ENCODE measurements around the gene SLC6A18.
A peak's percentile ranks its signal among the peaks of the same experiment; 100 is the strongest.
"Not testable (repeated sequence)": the region's sequence is repeated elsewhere in the genome, so short reads cannot be mapped to it uniquely, and the experiment has no call there.

SLC6A18 gene

DNA sequence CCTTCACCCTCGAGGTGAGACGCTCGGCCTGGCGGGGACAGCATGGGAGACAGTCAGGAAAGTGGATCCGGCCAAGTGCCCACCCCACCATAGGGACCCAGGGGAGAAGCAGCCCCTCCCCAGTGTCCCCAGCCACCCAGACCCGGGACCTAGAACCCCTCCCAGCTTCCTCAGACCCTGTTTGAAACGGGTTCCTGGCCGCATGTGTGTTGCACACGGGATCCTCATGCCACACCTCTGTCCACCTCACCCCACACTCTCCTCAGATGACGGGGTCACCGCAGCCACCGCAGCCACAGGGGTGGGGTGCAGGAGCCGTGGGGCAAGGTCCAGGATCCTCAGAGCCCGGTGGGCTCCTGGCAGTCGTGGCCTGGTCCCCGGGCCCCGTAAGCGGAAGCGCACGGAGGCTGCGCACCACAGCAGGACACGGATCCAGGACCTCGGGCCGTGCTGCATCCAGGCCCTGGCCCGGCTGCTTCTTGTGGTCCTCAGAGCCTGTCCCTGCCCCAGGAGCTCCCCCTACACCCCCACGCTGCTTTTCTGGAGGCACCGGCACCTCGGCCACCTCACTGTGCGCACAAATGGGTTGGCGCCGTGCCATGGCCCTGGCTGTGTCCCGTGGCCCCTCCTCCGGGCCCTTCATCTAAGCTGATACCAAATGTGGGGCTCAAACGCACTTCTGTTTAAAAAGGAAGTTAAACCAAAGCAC lies 54.4 kb downstream of the SLC6A18 start:
- DNase-seq = no peak

DNA sequence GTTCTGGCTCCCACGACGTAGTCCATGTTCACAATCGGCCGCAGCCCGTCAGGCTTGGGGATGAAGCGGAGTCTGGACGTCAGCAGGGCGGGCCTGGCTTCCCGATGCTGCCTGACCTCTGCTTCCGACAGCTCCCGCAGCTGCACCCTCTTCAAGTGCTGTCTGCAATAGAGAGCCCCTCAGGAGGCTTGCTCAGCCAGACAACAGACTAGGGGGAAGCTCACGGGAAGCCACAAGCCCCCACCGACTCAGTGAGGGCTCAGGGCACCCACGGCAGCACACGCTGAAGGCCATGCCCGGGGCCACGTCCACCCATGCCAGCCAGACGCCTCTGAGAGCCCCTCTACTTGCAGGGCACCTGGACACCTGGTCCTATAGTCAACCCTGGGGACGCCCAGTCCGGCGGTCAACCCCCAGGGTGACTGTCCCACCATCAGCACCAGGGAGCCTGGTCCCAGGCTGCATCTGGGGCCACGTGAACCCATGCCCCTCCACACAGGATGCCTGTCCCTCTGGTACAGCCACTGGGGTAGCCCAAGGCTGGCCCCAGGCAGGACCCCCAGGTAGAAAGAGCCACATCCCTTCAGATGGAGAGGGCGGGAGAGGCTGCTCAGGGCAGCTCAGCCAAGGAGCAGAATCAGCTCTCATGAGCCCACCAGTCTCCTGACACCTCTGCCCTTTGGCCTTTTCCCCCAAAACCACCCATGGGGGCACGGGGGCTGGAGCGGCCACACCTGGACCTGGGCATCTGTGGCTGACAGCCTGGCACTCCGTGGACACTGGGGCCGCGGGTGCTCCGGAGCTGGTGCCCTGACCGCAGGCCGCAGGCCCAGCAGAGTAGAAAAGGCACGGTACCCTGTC lies 55.2 kb downstream of the SLC6A18 start:
- DNase-seq = no peak

DNA sequence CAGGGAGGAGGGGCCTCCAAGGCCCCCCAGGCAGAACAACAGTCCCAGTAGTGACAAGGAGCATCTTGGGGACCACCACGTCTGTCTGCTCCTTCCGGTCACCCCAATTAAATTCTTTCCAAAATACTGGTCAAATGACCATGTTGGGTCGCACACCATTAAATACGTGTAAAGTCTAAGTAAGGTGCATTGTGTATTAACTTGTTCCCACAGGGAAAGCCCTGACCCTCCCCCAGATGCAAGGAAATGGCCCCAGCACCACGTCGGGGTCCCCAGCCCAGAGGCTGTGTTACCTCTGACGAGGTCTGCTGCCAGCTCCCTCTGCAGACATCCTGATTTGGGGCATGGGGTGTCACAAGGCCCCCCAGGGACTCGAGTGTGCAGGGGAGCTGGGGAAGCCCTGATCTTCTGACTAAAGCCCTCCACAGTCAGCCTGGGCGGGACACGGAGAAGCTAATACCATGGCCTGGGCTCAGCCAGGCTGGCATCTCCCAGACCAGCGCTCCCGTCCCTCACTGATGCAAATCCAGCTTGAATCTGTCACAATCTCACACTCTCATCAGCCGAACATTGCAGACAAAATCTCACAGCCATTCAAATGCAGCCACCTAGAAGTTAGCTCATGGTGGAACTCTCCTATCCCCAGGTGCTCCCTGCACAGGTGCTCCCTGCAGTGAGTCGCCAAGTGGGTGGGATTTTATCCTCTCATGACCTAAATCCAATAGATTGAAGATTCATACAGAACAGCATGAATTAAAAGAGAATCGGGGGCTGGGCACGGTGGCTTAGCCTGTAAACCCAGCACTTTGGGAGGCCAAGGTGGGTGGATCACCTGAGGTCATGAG lies 56.1 kb downstream of the SLC6A18 start:
- no peak for DNase-seq

DNA sequence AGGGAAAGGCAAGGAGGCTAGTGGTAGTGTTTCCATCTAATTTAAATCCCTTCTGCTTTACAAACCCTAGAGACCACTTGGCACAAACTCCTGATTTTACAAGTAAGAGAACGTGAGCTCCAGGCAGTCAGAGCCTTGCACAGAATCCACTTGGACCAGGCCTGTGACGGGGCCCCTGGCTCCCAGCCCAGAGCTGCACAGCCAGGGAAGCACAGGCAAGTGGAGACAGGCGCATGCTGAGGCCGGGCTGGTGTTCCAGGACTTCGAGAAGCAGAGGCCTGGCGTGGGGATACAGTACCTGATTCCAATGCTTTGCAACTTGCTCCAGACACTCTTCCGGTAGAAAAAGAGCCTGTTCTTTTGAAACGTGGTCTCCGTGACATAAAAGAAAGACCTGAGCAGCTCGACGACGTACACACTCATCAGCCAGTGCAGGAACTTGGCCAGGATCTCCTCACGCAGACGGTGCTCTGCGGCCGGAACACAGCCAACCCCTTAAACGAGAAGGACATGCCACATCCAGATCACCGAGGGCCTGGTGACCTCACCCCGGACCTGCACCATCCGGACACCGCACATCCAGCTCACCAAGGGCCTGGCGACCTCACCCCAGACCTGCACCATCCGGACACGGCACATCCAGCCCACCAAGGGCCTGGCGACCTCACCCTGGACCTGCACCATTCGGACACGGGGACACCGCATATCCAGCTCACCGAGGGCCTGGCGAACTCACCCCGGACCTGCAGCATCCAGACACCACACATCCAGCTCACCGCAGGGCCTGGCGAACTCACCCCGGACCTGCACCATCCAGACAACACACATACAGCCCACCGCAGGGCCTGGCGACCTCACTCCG lies 57.2 kb downstream of the SLC6A18 start:
- DNase-seq = no peak

DNA sequence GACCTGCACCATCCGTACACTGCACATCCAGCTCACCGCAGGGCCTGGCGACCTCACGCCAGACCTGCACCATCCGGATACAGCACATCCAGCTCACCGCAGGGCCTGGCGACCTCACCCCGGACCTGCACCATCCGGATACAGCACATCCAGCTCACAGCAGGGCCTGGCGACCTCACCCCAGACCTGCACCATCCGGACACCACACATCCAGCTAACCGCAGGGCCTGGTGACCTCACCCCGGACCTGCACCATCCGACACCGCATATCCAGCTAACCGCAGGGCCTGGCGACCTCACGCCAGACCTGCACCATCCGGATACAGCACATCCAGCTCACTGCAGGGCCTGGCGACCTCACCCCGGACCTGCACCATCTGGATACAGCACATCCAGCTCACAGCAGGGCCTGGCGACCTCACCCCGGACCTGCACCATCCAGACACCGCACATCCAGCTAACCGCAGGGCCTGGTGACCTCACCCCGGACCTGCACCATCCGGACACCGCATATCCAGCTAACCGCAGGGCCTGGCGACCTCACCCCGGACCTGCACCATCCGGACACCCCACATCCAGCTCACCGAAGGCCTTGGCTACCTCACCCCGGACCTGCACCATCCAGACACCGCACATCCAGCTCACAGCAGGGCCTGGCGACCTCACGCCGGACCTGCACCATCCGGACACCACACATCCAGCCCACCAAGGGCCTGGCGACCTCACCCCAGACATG lies 58.0 kb downstream of the SLC6A18 start:
- DNase-seq = not testable (repeated sequence)

DNA sequence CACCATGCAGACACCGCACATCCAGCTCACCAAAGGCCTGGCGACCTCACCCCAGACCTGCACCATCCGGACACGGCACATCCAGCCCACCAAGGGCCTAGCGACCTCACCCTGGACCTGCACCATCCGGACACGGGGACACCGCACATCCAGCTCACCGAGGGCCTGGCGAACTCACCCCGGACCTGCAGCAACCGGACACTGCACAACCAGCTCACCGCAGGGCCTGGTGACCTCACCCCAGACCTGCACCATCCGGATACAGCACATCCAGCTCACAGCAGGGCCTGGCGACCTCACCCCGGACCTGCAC lies 58.5 kb downstream of the SLC6A18 start:
- not testable (repeated sequence) for DNase-seq

DNA sequence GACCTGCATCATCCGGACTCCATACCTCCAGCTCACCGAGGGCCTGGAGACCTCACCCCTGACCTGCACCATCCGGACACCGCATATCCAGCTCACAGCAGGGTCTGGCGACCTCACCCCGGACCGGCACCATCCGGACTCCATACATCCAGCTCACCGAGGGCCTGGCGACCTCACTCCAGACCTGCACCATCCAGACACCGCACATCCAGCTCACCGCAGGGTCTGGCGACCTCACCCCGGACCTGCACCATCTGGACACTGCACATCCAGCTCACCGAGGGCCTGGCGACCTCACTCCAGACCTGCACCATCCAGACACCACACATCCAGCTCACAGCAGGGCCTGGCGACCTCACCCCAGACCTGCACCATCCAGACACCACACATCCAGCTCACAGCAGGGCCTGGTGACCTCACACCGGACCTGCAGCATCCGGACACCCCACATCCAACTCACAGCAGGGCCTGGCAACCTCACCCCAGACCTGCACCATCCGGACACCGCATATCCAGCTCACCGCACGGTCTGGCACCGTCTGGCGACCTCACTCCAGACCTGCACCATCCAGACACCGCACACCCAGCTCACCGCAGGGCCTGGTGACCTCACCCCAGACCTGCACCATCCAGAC lies 59.3 kb downstream of the SLC6A18 start:
- DNase-seq = not testable (repeated sequence)

DNA sequence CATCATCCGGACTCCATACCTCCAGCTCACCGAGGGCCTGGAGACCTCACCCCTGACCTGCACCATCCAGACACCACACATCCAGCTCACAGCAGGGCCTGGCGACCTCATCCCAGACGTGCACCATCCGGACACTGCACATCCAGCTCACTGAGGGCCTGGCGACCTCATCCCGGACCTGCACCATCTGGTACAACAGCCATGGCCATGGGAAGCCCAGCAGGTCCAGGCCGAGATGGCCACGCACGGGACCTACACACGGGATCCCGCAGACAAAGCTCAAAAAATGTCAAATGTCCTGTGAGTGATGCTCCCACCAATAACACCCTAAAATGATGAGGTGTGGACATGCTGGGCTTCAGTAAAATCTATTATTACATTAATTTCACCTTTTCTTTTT lies 60.0 kb downstream of the SLC6A18 start:
- DNase-seq = no peak

DNA sequence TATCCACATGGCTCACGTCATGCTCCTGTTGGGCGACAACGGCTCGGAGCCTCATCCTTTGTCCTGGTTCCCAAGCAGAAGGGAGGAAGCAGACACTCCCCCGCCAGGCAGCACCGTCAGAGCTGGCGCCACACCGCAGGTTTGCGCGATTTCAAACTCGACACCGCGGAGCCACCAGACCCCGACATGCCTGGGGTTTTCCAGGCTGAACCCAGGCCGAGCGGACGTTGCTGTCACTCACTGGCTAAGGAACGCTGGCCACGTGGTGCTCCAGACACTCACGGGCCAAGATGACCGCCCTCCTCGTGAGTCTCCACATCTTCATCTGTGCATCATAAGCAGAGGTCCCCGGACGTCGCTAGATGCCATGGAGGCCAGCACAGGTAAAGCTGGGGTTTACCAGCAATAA lies 60.7 kb downstream of the SLC6A18 start:
- DNase-seq = no peak

DNA sequence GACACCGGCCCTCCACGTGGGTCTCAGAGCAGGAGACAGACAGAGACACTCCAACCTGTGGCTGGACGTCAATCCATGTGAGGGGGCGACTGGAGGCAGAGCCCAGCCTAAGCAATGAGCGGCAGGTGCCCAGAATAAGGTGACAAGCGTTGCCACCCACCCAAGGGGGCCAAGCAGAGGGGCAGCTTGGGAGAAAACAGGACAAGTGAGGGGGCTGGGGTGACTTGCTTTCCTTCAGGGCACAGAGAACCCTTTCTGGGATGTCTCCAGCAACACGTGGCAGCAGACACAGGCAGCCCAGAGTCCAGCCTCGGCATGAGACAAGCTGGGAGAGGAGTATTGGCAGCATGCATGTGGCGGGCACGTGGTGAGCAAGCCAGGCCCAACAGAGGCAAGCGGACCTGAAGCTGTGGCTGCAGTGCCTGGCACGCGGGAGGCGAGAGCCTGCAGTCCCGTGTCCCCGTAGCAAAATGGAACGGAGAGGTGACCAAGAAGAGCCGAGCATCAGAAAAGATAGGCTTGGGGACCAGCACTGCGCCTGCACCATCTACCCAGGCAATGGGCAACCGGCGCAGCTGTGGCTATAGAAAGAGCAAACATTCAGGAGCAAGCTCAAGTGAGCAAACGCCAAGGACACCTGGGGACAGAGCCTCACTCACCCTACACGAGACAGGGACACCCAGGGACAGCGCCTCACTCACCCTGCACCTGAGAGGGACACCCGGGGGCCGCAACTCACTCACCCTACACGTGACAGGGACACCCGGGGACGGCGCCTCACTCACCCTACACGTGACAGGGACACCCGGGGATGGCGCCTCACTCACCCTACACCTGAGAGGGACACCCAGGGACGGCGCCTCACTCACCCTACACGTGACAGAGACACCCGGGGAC lies 63.5 kb downstream of the SLC6A18 start:
- no peak for DNase-seq

DNA sequence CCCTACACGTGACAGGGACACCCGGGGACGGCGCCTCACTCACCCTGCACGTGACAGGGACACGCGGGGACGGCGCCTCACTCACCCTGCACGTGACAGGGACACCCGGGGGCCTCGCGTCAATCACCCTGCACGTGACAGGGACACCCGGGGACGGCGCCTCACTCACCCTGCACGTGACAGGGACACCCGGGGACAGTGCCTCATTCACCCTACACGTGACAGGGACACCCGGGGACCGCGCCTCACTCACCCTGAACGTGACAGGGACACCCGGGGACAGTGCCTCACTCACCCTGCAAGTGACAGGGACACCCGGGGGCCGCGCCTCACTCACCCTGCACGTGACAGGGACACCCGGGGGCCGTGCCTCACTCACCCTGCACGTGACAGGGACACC lies 64.4 kb downstream of the SLC6A18 start:
- not testable (repeated sequence) for DNase-seq

DNA sequence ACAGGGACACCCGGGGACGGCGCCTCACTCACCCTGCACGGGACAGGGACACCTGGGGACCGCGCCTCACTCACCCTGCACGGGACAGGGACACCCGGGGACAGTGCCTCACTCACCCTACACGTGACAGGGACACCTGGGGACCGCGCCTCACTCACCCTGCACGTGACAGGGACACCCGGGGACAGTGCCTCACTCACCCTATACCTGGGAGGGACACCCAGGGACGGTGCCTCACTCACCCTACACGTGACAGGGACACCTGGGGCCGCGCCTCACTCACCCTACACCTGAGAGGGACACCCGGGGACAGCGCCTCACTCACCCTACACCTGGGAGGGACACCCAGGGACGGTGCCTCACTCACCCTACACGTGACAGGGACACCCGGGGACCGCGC lies 65.8 kb downstream of the SLC6A18 start:
- DNase-seq = not testable (repeated sequence)

DNA sequence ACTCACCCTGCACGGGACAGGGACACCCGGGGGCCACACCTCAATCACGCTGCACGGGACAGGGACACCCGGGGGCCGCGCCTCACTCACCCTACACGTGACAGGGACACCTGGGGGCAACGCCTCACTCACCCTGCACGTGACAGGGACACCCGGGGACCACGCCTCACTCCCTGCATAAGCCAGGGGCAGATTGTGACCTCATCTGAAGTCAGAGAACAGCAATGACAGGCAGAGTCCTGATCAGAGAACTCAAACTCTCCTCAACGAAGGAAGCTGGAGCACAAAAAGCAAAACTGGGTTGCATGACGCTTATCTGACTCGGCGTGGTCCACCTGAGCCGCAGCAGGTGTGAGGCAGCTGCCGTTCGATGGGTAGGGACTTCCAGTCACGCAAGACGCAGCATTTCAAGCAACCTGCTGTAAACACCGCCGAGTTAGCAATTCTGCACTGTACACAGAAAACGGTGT lies 66.5 kb downstream of the SLC6A18 start:
- no peak for DNase-seq

DNA sequence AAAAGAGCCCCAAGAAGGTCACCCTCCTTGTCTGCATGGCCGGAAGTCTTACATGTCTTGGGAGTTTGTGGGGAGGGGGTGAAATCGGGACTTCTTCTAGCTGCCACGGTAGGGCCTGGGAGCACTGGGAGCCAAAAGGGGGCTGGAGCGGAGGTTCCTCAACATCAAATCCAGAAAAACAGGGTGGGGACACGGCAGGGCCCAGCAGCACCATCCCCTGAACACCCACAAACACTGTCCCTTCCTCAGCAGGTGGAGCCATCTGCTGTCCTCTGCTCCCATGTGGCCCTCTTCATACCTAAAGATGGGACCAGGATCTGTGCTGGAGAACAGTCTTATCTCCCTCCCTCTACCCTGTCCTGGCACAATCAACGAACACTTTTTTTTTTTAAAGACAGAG lies 67.0 kb downstream of the SLC6A18 start:
- DNase-seq = no peak

DNA sequence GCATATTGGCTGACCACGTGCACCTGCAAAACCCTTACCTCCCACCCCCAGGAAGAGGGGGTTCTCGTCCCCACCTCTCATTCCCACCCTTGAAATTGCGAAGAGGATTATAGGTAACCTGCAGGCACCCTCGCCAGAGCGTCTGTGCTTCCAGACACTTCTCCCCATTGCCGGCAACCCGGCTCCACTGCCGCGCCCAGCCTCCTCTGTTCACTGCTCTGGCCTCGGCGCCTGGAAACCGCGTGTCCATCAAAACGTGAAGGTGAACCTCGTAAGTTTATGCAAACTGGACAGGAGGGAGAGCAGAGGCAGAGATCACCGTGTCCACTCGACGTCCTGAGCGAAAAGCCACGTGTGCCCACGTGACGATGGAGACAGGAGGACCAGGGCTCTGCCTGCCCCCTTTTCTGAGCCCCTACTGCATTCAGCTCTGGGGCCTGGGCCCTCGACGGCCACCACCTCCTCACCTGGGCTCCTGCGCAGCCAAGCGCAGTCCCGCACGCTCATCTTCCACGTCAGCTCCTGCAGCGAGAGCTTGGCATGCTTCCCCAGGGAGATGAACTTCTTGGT lies 67.8 kb downstream of the SLC6A18 start:
- no peak for DNase-seq

DNA sequence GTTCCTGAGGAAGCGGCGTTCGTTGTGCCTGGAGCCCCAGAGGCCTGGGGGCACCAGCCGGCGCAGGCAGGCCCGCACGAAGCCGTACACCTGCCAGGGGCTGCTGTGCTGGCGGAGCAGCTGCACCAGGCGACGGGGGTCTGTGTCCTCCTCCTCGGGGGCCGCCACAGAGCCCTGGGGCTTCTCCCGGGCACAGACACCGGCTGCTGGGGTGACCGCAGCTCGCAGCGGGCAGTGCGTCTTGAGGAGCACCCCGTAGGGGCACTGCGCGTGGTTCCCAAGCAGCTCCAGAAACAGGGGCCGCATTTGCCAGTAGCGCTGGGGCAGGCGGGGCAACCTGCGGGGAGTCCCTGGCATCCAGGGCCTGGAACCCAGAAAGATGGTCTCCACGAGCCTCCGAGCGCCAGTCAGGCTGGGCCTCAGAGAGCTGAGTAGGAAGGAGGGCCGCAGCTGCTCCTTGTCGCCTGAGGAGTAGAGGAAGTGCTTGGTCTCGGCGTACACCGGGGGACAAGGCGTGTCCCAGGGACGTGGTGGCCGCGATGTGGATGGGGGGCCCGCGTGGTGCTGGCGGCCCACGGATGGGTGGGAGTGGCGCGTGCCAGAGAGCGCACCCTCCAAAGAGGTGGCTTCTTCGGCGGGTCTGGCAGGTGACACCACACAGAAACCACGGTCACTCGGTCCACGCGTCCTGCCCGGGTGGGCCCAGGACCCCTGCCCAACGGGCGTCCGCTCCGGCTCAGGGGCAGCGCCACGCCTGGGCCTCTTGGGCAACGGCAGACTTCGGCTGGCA lies 68.4 kb downstream of the SLC6A18 start:
- DNase-seq = no peak

DNA sequence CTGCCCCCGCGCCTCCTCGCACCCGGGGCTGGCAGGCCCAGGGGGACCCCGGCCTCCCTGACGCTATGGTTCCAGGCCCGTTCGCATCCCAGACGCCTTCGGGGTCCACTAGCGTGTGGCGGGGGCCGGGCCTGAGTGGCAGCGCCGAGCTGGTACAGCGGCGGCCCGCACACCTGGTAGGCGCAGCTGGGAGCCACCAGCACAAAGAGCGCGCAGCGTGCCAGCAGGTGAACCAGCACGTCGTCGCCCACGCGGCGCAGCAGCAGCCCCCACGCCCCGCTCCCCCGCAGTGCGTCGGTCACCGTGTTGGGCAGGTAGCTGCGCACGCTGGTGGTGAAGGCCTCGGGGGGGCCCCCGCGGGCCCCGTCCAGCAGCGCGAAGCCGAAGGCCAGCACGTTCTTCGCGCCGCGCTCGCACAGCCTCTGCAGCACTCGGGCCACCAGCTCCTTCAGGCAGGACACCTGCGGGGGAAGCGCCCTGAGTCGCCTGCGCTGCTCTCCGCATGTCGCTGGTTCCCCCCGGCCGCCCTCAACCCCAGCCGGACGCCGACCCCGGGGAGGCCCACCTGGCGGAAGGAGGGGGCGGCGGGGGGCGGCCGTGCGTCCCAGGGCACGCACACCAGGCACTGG lies 69.1 kb downstream of the SLC6A18 start:
- DNase-seq = peak; percentile 57
